GM12878 (cell line): ENCODE measurements around the gene SERTM2. TPM values are rescaled to one million over a fixed set of nuclear protein-coding genes. Genes with fewer than 3 reads are reported as not detected.

Experiments used
- ATAC-seq: fragments of 200-7000 bp; cut with Tn5 transposase; 3 replicates; pipeline ENCODE4 v1.9.1; 2020; ENCODE audit warnings: mild to moderate bottlenecking, moderate library complexity
- BruUV-seq: library from RNA; stranded (reverse); fragments of 400-500 nt; replicated peaks from 2 replicates; lab custom pipeline; 2021; lab: Mats Ljungman, UMichigan
- CTCF ChIA-PET: fragments of 300-600 bp; sonication (Branson Sonifier 250); formaldehyde crosslinking; extraction: SDS; loops from one replicate; lab custom pipeline; 2021; ENCODE audit warnings: inconsistent platforms; lab: Yijun Ruan, JAX
- POLR2A ChIA-PET: fragments of 350-600 bp; formaldehyde crosslinking; extraction: SDS; loops from one replicate; lab custom pipeline; 2021; ENCODE audit warnings: inconsistent platforms; lab: Charles Lee
- RAD21 ChIA-PET: fragments of 300-600 bp; sonication (Branson Sonifier 250); formaldehyde crosslinking; loops from one replicate; lab custom pipeline; 2023; ENCODE audit warnings: antibody characterized with exemption; ENCODE audit not compliant: unreplicated experiment; lab: Charles Lee
- SMC1A ChIA-PET: fragments of 300-600 bp; sonication (Branson Sonifier 250); formaldehyde crosslinking; loops from one replicate; lab custom pipeline; 2023; ENCODE audit not compliant: unreplicated experiment, uncharacterized antibody; lab: Charles Lee
- DNase-seq: peaks from one replicate; pipeline ENCODE4 v3.0.0-alpha.2; 2011; ENCODE audit warnings: low read depth, low spot score
- FAIRE-seq: peaks from 3 replicates; lab custom pipeline; 2011; peaks lifted over from hg19 to GRCh38; lab: Jason Lieb, UNC
- H2AFZ ChIP-seq: 2 replicates; pipeline ENCODE4 v1.6.0; 2011; ENCODE audit warnings: low read depth, low read length, control low read depth; ENCODE audit not compliant: control insufficient read depth
- H3K27ac ChIP-seq: 2 replicates; pipeline ENCODE4 v1.5.1; 2011; ENCODE audit warnings: control low read depth; ENCODE audit not compliant: control insufficient read depth, insufficient read depth
- H3K27me3 ChIP-seq, 2 experiments: replicated peaks in 1 of 2; 2 replicates each; pipeline versions ENCODE4 v1.6.0 to v1.6.1; 2011; ENCODE audit warnings: low read length in 1 of 2; ENCODE audit not compliant: control insufficient read depth in 2 of 2, insufficient read depth in 2 of 2
- H3K36me3 ChIP-seq, 2 experiments: 2 replicates each; pipeline ENCODE4 v1.5.1; 2011; ENCODE audit warnings: low read length in 1 of 2; ENCODE audit not compliant: control insufficient read depth in 2 of 2, insufficient read depth in 2 of 2
- H3K4me1 ChIP-seq: 2 replicates; pipeline ENCODE4 v1.6.1; 2011; ENCODE audit warnings: mild to moderate bottlenecking, low read length, moderate library complexity, mixed read lengths; ENCODE audit not compliant: control insufficient read depth, insufficient read depth
- H3K4me2 ChIP-seq: 2 replicates; pipeline ENCODE4 v1.6.0; 2011; ENCODE audit warnings: control low read depth; ENCODE audit not compliant: control insufficient read depth, insufficient read depth
- H3K4me3 ChIP-seq: fragments of 200-600 bp; sonication (generic); 2 replicates; pipeline ENCODE4 v1.5.1; 2016
- H3K79me2 ChIP-seq: 2 replicates; pipeline ENCODE4 v1.6.0; 2011; ENCODE audit warnings: low read length; ENCODE audit not compliant: control insufficient read depth, insufficient read depth
- H3K9ac ChIP-seq: 2 replicates; pipeline ENCODE4 v1.8.0; 2011; ENCODE audit warnings: low read length, control low read depth, mixed read lengths; ENCODE audit not compliant: control insufficient read depth, insufficient read depth
- H3K9me3 ChIP-seq: replicated peaks from 3 replicates; pipeline ENCODE4 v1.5.1; 2011; ENCODE audit warnings: mild to moderate bottlenecking, low read length; ENCODE audit not compliant: control insufficient read depth, insufficient read depth
- H4K20me1 ChIP-seq: 2 replicates; pipeline ENCODE4 v1.6.0; 2011; ENCODE audit not compliant: control insufficient read depth, insufficient read depth
- EGR1 ChIP-seq, 2 experiments: IDR thresholded peaks; 1 replicate in 1 of 2; 2 replicates in 1 of 2; pipeline ENCODE4 v1.6.1; 2011 to 2012; ENCODE audit warnings: low read depth in 2 of 2, low read length in 2 of 2, borderline replicate concordance in 1 of 2, mild to moderate bottlenecking in 1 of 2, moderate library complexity in 1 of 2
- ESRRA ChIP-seq: IDR thresholded peaks from 2 replicates; pipeline ENCODE4 v1.6.1; 2012; ENCODE audit warnings: mild to moderate bottlenecking, low read length, improper control_type of control experiment
- GABPA ChIP-seq: IDR thresholded peaks from 2 replicates; pipeline ENCODE4 v1.6.1; 2014; ENCODE audit warnings: antibody characterized with exemption, low read depth, mild to moderate bottlenecking, inconsistent platforms
- WGBS: methylation state at CpG from one replicate; pipeline ENCODE4 v1.1.6; 2016; ENCODE audit warnings: low lambda C conversion rate; ENCODE audit not compliant: insufficient replicate concordance, insufficient coverage; ENCODE audit errors: missing lambda C conversion rate; 5-methylcytosine and 5-hydroxymethylcytosine counted together
- in situ Hi-C: fragments of 300-500 bp; cut with MboI; formaldehyde crosslinking; loops from 9 replicates; pipeline ENCODE4 v1.14.3; 2018; ENCODE audit warnings: mixed read lengths
- intact Hi-C: fragments of 100-400 bp; cut with micrococcal nuclease; formaldehyde crosslinking; loops from one replicate; pipeline ENCODE4 v1.14.2; 2022; ENCODE audit not compliant: unreplicated experiment
- polyA plus RNA-seq, 11 experiments: library from polyadenylated mRNA; depleted of rRNA in 4 of 11; unstranded in 6 of 11; stranded (reverse) in 5 of 11; fragments of >200 nt; fragmentation: Nextera tagmentation in 4 of 11; fragmentation: Illumina TruSeq in 1 of 11; extraction: Ambion mirVana in 4 of 11; extraction: Trizol in 1 of 11; gene quantifications; 1 replicate in 1 of 11; 2 replicates in 10 of 11; pipeline versions ENCODE4 v1.2.1 to v1.2.3, GENCODE V29; 2011 to 2016; ENCODE audit warnings: inconsistent platforms in 2 of 11, missing spikeins in 2 of 11, low read depth in 1 of 11
- total RNA-seq, 4 experiments: library from RNA; depleted of rRNA in 3 of 4; stranded (reverse); fragments of >200 nt in 3 of 4; fragmentation: Illumina TruSeq in 1 of 4; extraction: Trizol in 1 of 4; gene quantifications; 2 replicates each; pipeline versions ENCODE4 v1.2.1 to v1.2.3, GENCODE V29; 2013 to 2021
- TF ChIP-seq, protein P1 (sequence below): IDR thresholded peaks from 2 replicates; pipeline ENCODE4 v1.6.1; 2011; ENCODE audit warnings: low read depth, low read length, improper control_type of control experiment, borderline replicate concordance

Gene SERTM2
- total and polyA plus RNA-seq, 10 of the 15 experiments (the other 5 are each of a cell fraction or from before 2014, with no cell fraction given) = not detected

DNA sequence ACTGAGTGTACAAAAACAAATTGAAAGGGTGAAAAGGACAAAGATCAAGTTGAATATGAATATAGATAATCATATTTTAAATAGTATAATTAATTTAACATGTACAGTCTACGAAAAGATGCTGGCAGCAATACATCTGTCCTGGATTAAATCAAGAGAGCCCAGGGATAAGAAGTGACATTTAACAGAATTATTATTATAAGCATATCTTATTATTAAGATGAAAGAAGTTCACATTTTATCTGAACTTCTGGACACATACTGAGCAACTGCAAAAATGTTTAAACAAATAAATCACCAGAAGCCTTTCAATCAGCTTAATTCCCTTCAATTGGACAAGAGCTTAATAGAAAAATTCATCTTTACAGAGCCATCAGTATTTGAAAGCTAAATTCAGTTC, 50.4 kb downstream of the SERTM2 start:
- H3K4me1 ChIP-seq = no peaks in the 10 kb centered on the region
- BruUV-seq = no TSS peak
- RAD21 ChIA-PET = no interaction called here

DNA sequence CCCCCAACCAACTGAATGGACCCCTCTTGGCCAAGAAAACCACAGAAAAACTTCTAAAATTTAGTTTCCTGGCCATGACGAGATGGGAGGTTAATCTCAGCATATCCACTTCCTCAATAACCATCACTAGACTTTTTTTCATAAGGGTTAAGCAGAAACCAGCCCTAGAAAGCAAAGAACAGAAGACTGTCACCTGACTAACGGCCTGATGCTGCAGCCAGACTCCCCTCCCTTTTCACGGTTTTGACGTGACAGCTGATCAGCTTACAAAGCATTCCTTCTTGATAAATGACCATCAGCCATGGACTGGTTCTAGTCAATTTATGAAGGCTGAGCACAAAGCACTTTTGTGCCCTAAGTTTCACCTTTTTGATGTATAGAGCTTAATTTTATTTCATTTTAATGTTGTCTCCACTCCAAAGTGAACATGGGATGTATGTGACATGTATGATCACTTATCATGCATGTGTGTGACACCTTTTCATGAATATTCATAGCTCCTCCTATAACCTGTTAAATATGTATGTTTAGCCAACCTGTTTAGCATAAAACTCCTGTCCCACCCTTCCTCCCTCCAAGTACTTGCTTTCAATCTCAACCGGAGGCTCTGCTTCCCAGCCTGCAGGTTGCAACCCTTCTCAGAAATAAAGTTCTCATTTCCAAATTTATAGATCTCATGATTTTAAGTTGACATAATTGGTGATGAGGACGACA, 56.3 kb downstream of the SERTM2 start:
- 24% methylated on average over 6 of the region's 6 CpGs for WGBS
- Histone ChIP-seq H3K4me3 (no peak overlapping the region), H3K9ac (no peak overlapping the region), H2AFZ (no peak overlapping the region), H3K36me3 (no peaks in the 10 kb centered on the region), H3K4me2 (no peak overlapping the region), H3K27me3 (no peaks in the 10 kb centered on the region), H3K4me1 (no peaks in the 10 kb centered on the region), H3K79me2 (no peaks in the 10 kb centered on the region), H4K20me1 (no peaks in the 10 kb centered on the region), H3K27ac (no peak overlapping the region), H3K9me3 (no peaks in the 10 kb centered on the region)
- FAIRE-seq = no peak
- in situ Hi-C loops = no loop called here
- ATAC-seq = no peak
- POLR2A ChIA-PET = no interaction called here
- SMC1A ChIA-PET = no interaction called here
- CTCF ChIA-PET = no interaction called here
- DNase-seq = no peak
- TF ChIP-seq, protein P1, sequence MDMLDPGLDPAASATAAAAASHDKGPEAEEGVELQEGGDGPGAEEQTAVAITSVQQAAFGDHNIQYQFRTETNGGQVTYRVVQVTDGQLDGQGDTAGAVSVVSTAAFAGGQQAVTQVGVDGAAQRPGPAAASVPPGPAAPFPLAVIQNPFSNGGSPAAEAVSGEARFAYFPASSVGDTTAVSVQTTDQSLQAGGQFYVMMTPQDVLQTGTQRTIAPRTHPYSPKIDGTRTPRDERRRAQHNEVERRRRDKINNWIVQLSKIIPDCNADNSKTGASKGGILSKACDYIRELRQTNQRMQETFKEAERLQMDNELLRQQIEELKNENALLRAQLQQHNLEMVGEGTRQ = no peak
- TF ChIP-seq ESRRA = no peak
- intact Hi-C loops = no loop called here
- RAD21 ChIA-PET = no interaction called here
- no TSS peak for BruUV-seq

More for the DNA sequence above, 50.4 kb downstream of the SERTM2 start:
- WGBS = 0% methylated on average over 1 of the region's 1 CpG
- in situ Hi-C loops = no loop called here
- FAIRE-seq (no peak), DNase-seq (no peak), ATAC-seq (no peak)
- ChIA-PET SMC1A (no interaction called here), POLR2A (no interaction called here), CTCF (no interaction called here)
- Histone ChIP-seq H2AFZ (no peak overlapping the region), H3K27me3 (no peaks in the 10 kb centered on the region; a peak in 1 of 4 replicates), H3K36me3 (no peaks in the 10 kb centered on the region), H3K9ac (no peak overlapping the region), H3K4me3 (no peak overlapping the region), H3K27ac (no peak overlapping the region), H3K9me3 (no peaks in the 10 kb centered on the region), H3K79me2 (no peaks in the 10 kb centered on the region), H4K20me1 (no peaks in the 10 kb centered on the region), H3K4me2 (no peak overlapping the region)
- intact Hi-C loops = no loop called here
- TF ChIP-seq EGR1 (IDR thresholded peaks at IDR 0.05; ENCODE audit: borderline replicate concordance in 1 of 2, low read depth in 2 of 2, low read length in 2 of 2) (no peak), GABPA (no peak), ESRRA (no peak)
